ENCODE results near the gene TIMP2. TPM values are rescaled to one million over a fixed set of nuclear protein-coding genes. Genes with fewer than 3 reads are reported as not detected.
"Not testable (repeated sequence)": the region's sequence is repeated elsewhere in the genome, so short reads cannot be mapped to it uniquely, and the experiment has no call there.

The TIMP2 gene
- total RNA-seq, 1 donor from 2014 or later: 318 TPM

DNA sequence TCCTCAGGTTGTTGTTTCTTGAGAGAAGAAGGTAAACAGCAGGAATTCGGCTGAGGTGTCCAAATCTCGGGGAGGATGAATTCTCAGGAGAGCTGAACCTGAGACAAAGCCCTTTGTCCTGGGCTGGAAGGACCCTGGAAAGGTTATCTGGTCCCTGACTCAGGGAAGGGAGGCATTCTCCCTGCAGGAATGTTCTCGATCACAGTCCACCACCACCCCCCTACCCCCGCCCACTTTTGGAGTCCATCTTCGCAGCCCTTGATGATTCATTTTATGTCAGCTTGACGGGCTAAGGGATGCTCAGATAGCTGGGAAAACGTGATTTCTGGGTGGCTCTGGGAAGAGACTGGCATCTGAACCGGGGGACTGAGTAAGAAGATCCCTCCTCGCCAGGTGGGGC, 20.8 kb downstream of the TIMP2 start:
- intact Hi-C loops (cut with DNase I): no loop called here
- TF ChIP-seq, protein P1, sequence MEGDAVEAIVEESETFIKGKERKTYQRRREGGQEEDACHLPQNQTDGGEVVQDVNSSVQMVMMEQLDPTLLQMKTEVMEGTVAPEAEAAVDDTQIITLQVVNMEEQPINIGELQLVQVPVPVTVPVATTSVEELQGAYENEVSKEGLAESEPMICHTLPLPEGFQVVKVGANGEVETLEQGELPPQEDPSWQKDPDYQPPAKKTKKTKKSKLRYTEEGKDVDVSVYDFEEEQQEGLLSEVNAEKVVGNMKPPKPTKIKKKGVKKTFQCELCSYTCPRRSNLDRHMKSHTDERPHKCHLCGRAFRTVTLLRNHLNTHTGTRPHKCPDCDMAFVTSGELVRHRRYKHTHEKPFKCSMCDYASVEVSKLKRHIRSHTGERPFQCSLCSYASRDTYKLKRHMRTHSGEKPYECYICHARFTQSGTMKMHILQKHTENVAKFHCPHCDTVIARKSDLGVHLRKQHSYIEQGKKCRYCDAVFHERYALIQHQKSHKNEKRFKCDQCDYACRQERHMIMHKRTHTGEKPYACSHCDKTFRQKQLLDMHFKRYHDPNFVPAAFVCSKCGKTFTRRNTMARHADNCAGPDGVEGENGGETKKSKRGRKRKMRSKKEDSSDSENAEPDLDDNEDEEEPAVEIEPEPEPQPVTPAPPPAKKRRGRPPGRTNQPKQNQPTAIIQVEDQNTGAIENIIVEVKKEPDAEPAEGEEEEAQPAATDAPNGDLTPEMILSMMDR (IDR thresholded peaks at IDR 0.05): no peak
- Histone ChIP-seq H3K4me3 (no peak overlapping the region), H3K4me1 (peaks cover 5% of the 10 kb centered on the region), H3K36me3 (peaks cover 13% of the 10 kb centered on the region), H3K9me3 (no peaks in the 10 kb centered on the region), H3K27ac (no peak overlapping the region), H3K27me3 (no peaks in the 10 kb centered on the region)
- ATAC-seq (no peak), DNase-seq (no peak)

DNA sequence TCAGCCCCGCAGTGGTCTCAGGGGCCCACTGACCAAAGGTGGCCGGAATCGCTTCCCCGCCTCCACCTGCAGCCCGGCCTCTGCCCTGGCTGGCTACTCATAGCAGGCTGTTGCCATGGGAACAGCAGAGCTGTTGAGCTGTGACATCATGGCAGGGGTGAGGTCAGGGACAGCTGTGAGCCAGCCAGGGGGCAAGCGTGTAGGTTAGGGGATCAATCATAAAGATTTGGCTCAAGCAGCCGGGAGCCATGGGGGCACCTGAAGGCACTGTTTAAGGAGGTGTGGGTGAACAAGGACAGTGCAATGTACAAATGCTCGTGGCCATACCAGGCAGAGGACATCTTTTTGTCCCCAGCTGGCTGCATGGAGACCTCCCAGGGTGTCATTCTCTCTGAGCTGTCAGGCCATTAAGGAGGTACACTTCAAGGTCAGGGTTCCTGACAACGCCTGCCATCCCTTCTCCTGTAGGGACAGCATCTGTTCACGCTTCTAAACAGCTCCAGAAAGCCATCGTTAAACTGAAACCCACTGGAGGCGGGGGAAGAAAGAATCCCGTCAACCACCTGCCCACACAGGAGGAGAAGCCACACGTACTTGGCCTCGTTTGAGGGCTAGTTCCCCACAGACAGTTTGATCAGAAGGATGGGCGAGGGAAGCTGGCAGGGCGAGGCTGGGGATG, 21.9 kb downstream of the TIMP2 start, which contains the start of gene CEP295NL:
Gene CEP295NL (minus strand): TSS at position 101 of the 679 bp plus-strand sequence. CDS start 1,373 bp downstream, outside the sequence.
- Histone ChIP-seq H3K9me3 (no peaks in the 10 kb centered on the region), H3K27ac (no peak within 1 kb of the TSS), H3K27me3 (no peaks in the 10 kb centered on the region), H3K4me1 (peaks cover 14% of the 10 kb centered on the region), H3K36me3 (peaks cover 13% of the 10 kb centered on the region), H3K4me3 (no peak within 1 kb of the TSS)
- no peak for ATAC-seq
- intact Hi-C loops (cut with DNase I): no loop called here
- DNase-seq: no peak
- TF ChIP-seq, protein P1 (IDR thresholded peaks at IDR 0.05): no peak

DNA sequence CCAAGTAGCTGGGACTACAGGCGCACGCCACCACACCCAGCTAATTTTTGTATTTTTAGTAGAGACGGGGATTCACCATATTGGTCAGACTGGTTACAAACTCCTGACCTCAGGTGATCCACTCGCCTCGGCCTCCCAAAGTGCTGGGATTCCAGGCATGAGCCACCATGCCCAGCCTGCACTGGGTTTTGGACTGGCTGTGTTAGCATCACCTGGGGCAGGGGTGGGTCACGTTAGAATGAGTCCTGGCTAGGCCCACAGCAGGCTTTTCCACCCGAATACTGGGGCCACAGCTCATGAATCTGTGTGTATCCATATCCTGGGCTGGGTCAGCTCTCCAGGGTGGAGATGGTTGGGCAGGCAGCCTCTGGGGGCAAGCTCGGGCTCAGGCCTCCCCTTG, 23.0 kb downstream of the TIMP2 start:
- DNase-seq; H3K4me3 ChIP-seq; H3K27ac ChIP-seq; H3K27me3 ChIP-seq; H3K9me3 ChIP-seq; ATAC-seq; intact Hi-C loops (cut with DNase I): not testable (repeated sequence)
- Histone ChIP-seq H3K4me1 (peaks cover 17% of the 10 kb centered on the region), H3K36me3 (peaks cover 13% of the 10 kb centered on the region)

DNA sequence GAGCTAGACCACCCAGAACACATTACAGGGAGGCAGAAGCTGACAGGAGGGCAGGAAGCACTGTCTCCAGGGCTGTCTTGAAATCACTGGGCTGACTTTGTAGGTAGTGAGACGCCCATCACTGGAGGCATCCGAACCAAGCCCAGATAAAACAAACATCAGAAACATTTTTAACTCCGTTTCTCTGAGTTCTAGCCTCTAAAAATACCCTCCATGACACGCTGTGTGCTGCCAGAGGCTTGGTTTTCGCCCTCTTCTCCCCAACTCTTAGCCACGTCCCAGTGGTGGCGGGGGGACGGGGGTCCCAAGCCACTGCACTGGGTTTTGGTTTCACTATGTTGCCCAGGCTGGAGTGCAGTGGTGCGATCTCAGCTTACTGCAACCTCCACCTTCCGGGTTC, 23.4 kb downstream of the TIMP2 start:
- peaks cover 21% of the 10 kb centered on the region for H3K4me1 ChIP-seq
- no peak overlapping the region for H3K4me3 ChIP-seq
- H3K36me3 ChIP-seq: peaks cover 13% of the 10 kb centered on the region
- intact Hi-C loops (cut with DNase I): no loop called here
- no peaks in the 10 kb centered on the region for H3K27me3 ChIP-seq
- DNase-seq (no peak), ATAC-seq (no peak)
- TF ChIP-seq, protein P1 (IDR thresholded peaks at IDR 0.05): no peak
- H3K27ac ChIP-seq: no peak overlapping the region
- no peaks in the 10 kb centered on the region for H3K9me3 ChIP-seq

DNA sequence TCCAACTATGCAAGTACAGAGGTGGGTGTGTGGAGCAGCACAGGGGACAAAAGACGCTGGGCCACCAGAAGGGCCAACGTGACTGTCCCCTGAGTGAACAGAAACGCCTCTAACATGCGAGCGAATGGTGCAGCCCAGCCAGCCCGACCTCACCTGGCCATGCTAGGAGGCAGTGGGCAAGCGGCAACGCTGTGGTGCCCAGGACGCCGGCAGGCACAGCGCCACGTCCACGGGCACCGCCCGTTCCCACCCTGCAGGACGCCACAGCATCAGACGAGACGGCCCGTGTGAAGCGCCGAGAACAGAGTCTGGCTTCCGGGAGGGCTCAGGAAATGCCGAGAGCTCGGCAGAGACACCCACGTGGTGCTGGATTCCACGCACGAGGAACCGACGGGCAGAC, 24.4 kb downstream of the TIMP2 start:
- intact Hi-C loops (cut with DNase I): no loop called here
- no peaks in the 10 kb centered on the region for H3K9me3 ChIP-seq
- DNase-seq (no peak), ATAC-seq (no peak)
- no peak overlapping the region for H3K4me3 ChIP-seq
- H3K27me3 ChIP-seq: no peaks in the 10 kb centered on the region
- no peak overlapping the region for H3K27ac ChIP-seq
- peaks cover 29% of the 10 kb centered on the region for H3K4me1 ChIP-seq
- peaks cover 13% of the 10 kb centered on the region for H3K36me3 ChIP-seq
- TF ChIP-seq, protein P1 (IDR thresholded peaks at IDR 0.05): no peak

DNA sequence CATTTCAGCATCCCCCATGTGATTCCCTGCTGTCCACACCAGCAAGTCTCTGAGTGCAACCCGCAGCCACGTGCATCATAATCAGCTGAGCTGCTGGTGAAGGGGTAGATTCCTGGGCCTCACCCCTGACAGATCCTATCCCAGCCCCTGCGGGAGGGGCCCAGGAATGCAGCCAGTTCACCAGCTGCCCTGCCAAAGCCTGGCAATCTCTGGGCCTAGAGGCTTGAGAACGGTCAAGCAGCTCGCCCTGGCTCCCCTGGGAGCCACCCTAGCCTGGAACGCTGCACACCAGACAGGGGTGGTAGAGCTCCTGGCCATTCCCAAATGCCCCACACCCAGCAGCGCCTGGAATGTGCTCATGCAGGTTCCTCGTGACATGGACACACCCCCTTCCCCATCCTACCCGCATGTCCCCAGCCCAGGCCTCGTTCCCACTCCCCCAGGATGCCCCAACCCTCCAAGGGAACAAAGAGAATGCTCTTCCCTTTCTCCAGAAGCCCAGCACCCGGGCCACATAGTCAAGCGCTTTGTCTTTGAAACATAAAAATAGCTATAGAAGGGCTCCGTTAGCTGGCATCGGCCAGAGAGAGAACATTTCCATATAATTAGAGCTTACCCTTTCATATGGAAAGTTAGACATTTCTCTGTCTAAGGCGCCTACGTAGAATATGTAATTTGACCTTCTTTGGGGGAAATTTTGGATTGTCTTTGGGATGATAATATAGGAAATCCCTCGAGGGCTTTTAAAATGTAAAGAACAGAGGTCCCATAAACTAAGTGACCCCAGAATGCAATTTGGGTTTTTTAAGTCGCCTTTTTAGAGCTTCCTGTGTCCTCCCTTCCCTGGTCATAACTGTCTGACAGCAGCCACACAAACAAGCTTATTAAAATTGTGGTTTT, 25.6 kb downstream of the TIMP2 start:
- Histone ChIP-seq H3K4me3 (no peak overlapping the region), H3K36me3 (peaks cover 13% of the 10 kb centered on the region), H3K27me3 (no peaks in the 10 kb centered on the region), H3K4me1 (peaks cover 40% of the 10 kb centered on the region), H3K27ac (peak overlapping the region; percentile 51), H3K9me3 (no peaks in the 10 kb centered on the region)
- DNase-seq (peak; percentile 85), ATAC-seq (peak; percentile 91)
- TF ChIP-seq, protein P1 (IDR thresholded peaks at IDR 0.05): no peak
- intact Hi-C loops (cut with DNase I): no loop called here
